GM21528 (cell line): Measurements from ENCODE around the gene RPS6KB2.
"Not testable (repeated sequence)": the region's sequence is repeated elsewhere in the genome, so short reads cannot be mapped to it uniquely, and the experiment has no call there.

Experiments
- ATAC-seq: cut with Tn5 transposase; IDR thresholded peaks from one replicate; pipeline ENCODE4 v1.9.1; 2021; ENCODE audit warnings: mild to moderate bottlenecking, moderate library complexity; ENCODE audit not compliant: unreplicated experiment, low FRiP score

The RPS6KB2 gene

GRCh38 chr11:67397536-67397935 is 30.8 kb upstream of the RPS6KB2 start:
- ATAC-seq, result no peak

- no peak for ATAC-seq
These were observed 30.2 kb upstream of the RPS6KB2 start for GRCh38 chr11:67397986-67398660.

DNA sequence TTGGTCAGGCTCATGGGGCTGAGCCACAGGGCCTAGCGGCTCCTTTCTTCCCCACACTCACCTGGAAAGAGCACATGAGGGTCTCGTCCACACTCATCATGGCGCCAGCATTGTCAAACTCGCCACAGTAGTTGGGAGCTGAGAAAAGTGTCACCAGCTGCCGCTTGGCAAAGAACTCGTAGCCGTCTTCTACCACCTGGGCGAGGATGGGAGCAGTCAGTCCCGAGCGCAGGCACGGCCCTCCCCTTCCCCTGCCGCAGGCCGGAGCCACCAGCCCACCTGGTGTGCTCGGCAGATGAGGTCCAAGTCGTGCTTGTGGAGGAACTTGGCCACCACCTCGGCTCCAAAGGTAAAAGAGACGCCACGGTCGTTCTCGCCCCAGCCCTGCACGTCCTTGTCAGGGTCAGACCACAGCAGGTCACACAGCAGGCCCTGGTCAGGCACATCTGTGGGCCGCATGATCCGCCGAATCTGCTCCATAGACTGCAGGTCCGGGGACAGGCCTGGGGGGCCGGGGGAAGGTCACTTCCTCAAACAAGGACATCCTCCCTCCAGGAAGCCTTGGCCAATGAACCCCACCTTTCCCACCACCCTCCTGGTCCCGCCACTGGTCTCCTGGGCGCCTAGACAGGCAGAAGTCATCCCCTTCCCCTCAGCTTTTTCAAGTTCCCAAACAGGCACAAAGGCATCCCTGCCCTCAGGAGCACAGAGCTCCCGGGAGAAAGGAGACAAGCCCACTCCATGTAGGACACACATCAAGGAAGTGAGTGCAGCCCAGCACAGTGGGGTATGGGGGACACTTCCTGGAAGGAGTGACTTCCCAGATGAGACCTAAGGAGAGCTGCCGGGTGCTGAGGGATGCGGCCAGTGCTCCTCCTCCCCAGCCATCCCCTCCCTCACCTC is 29.4 kb upstream of the RPS6KB2 start:
- ATAC-seq, result no peak

GRCh38 chr11:67400251-67400941 is 27.9 kb upstream of the RPS6KB2 start:
- no peak for ATAC-seq

DNA sequence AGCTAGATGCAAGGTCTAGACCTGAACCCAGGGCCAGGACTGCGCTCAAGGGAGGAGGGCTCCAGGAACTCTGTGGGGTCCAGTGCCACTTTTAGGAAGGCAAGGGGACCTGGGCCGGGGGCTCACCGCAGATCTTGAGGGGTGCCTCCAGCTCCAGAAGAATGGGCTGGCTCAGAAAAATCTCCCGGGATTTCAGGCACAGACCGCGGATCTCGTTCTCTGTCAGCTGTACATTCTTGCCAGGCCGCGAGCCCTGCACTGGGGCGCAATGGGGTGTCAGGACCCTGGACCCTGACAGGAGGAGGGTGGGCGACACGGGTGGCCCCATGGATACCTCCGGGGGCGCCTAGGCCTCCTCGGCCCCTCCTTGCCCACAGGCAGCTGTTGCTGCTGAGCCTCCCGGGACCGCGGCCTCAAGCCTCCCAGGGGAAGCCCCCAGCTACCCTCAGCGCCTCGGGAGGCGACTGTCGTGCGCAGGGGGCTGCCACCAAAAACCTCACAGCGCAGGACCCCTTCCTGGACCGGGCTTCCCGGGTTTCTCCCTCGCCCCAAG is 27.3 kb upstream of the RPS6KB2 start:
- peak; percentile 16 for ATAC-seq

DNA sequence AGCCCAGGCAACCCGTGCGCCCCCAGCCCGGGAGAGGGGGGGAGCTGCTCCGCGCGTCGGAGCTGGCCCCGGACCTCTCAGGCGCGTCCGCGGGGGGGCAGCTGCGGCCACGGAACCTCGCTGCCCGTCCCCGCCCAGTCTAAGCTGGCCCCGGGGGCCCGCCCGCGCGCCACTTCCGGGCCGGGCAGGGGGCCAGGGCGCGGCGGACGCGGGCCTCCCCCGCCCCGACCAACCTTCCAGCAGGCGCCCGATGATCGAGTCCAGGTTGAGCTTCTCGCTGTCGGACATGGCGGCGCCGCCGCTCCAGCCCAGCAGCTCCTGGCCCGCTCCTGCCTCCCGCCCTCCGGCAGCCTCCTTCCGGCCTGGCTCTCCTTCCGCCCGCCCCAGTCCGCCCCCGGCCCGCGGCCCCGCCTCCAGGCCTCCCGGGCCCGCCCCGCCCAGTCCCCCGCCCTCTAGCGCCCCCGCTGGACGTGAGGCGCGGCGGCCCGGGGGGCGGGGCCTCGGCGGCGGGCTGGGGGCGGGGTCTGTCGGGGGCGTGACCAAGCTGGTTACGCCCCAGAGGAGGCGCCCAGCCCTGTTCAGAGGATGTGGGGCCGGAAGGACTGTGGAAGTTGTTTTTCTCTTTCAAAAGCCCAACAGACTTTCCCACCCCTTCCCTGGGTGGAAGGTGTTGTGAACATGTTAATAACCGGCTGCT is 26.7 kb upstream of the RPS6KB2 start, which contains the start of gene PPP1CA:
Gene PPP1CA (minus strand): TSS at position 364 of the 697 bp plus-strand sequence. CDS start 76 bp downstream, at position 288.
- ATAC-seq, result peak; percentile 48

GRCh38 chr11:67402192-67402839 is 26.0 kb upstream of the RPS6KB2 start:
- not testable (repeated sequence) for ATAC-seq

GRCh38 chr11:67403085-67403484 is 25.2 kb upstream of the RPS6KB2 start:
- not testable (repeated sequence) for ATAC-seq

GRCh38 chr11:67404515-67405195 is 23.6 kb upstream of the RPS6KB2 start:
- ATAC-seq, result no peak

DNA sequence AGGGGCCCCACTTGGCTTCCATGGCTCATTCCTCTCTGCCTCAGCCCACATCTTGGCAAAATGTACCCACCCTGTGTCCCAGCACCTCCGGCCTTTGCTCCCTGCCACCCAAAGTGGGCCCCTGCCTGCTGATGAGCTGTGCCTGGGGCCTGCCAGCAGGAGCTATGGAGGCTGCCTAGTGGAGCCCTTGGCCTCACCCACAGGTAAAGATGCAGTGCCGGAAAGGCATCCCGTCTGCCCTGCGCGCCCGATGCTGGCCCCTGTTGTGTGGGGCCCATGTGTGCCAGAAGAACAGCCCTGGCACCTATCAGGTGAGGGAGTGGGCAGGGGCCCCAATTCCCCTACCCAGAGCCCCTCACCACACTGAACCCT is 23.1 kb upstream of the RPS6KB2 start:
- ATAC-seq, result no peak

DNA sequence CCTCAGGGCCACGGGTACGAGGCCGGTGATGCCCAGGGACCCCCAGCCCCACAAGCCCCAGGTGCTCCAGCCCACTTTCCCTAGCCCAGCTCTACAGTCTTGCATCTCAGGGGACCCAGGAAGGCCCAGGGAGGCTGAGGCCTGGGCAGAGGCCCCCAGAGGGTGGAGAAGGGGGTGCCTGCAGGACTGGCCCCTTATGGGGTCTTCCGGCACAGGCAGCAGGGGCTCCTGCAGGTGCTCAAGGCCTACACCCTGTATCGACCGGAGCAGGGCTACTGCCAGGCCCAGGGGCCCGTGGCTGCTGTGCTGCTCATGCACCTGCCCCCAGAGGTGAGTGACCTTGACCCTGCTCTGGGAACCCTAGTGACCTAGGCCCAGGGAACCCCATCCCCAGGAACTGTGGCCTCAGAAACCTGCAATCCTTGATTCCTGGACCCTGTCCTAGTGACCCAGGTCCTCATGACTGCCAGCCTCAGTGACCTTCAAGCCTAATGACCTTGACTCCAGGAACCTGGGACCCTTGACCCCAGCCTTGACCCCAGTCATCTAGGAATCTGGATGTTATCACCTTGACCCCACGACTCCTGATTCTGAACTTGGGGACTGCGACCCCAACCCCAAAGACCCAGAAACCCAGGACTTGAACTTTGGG is 22.5 kb upstream of the RPS6KB2 start:
- no peak for ATAC-seq

DNA sequence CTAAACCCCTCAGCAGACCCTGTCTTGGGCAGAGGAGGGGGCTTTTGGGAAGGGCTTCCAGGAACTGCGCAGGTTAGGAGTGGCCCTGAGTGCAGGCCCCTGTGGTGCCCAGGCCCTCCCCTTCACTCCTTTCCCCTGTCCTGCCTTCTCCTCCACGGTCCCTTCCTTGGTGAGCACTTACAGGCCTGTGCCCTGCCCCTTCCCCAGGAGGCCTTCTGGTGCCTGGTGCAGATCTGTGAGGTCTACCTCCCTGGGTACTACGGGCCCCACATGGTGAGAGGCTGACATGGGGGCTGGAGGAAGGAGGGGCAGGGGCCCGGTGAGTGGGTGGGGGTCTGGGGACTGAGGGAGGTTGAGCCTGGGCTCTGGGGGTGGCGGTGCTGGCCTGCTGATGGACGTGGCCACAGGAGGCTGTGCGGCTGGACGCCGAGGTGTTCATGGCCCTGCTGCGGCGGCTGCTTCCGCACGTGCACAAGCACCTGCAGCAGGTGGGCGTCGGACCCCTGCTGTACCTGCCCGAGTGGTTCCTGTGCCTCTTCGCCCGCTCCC is 21.8 kb upstream of the RPS6KB2 start:
- ATAC-seq, result no peak

DNA sequence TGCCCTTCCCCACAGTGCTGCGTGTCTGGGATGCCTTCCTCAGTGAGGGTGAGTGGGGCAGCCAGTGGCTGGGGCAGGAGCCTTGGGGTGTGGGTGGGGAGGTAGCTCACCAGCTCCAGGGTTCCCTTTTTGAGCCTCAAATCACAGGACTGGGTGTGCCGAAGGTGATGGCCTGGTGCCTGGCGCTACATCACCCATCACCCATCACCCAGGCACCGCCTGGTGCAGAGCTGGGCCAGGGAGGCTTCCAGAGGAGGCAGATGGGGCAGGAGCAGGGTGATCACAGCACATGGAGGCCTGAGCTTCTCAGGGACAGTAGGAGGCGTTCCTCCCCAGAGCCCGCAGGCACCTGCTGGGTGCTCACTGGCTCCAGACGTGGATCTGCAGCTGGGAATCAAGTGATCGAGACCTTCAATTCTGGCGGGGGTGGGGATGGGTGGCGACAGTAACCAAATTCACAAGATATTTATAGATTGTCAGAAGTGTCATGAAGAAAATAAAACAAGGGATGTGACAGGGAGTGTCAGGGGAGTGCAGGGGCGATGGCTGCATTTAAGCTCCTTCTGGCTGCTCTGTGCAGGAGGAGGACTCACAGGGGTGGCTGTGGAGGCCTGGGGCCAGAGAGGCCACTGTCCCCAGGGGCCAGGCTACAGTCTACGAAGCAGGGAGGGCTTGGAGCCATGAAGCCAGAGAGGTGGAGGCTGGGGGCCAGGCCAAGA is 21.2 kb upstream of the RPS6KB2 start:
- ATAC-seq, result no peak

DNA sequence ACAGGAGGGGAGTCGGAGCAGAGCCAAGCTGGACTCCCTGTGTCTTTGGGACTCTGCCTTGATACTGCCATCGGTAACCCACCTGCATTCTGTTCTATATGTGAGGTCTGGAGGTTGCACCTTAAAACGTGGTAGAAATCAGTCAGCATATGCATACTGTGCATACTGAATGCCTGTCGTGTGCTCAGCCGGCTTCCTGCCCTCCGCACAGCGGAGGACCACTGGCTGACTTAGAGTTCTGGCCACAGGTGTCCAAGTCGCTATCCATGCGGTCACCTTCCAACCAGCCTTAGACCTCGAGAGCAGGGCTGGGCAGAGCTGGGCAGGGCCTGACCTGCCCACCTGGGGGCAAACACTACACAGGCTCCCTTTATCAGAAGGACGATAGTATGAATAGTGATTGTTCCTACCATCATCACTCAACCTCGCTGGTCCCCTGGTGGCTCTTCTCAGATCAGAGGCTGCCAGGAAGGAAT is 20.6 kb upstream of the RPS6KB2 start:
- no peak for ATAC-seq

DNA sequence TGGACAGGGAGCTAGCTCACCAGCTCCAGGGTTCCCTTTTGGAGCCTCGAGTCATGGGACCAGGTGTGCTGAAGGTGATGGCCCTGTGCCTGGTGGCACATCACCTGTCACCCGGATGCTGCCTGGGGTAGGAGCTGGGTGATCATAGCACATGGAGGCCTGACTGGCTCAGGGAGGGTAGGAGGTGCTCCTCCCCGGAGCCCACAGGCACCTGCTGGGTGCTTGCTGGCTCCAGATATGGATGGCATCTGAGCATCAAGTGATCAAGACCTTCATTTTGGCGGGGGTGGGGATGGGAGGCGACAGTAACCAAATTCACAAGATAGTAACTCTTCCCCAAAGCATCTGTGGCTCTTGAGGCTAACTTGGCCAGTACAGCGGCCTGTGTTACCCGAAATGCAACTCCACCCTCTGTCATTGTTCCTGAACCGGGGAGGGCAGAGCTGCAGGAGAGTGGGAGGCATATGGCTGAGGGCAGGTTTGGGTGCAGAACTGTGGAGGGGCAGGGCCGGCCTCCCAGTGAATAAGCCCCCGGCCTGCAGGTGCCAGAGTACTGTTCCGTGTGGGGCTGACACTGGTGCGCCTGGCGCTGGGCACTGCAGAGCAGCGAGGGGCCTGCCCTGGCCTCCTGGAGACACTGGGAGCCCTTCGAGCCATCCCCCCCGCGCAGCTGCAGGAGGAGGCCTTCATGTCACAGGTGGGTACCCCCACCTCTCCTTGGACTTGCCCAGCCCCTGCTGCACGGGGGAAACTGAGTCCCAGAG is 19.7 kb upstream of the RPS6KB2 start:
- peak; percentile 23 for ATAC-seq

GRCh38 chr11:67409261-67409666 is 19.0 kb upstream of the RPS6KB2 start:
- peak; percentile 51 for ATAC-seq
